IMR-90 (cell line): ENCODE measurements around the gene RNF112. TPM values are rescaled to one million over a fixed set of nuclear protein-coding genes. Genes with fewer than 3 reads are reported as not detected.

Experiments
- ATAC-seq: fragments of 200-7000 bp; cut with Tn5 transposase; 2 replicates; pipeline ENCODE4 v1.9.1; 2020; ENCODE audit warnings: low read depth, mild to moderate bottlenecking, moderate library complexity
- BruUV-seq: library from RNA; stranded (reverse); fragments of 400-500 nt; replicated peaks from 2 replicates; lab custom pipeline; 2021; lab: Mats Ljungman, UMichigan
- CTCF ChIA-PET: fragments of 300-600 bp; formaldehyde crosslinking; extraction: SDS; loops from one replicate; lab custom pipeline; 2021; ENCODE audit warnings: antibody characterized with exemption; lab: Yijun Ruan, JAX
- POLR2A ChIA-PET: fragments of 300-600 bp; sonication (Branson Sonifier 250); formaldehyde crosslinking; loops from one replicate; lab custom pipeline; 2022; ENCODE audit warnings: antibody characterized with exemption; ENCODE audit not compliant: unreplicated experiment; lab: Charles Lee
- DNase-seq: peaks from one replicate; pipeline ENCODE4 v3.0.0; 2013
- H2AFZ ChIP-seq: replicated peaks from 2 replicates; pipeline ENCODE3; 2013; ENCODE audit warnings: low read length, mild to moderate bottlenecking; ENCODE audit not compliant: poor library complexity
- H2AK5ac ChIP-seq: 2 replicates; pipeline ENCODE4 v1.6.1; 2013; ENCODE audit warnings: low read depth, low read length, inconsistent platforms
- H2AK9ac ChIP-seq: replicated peaks from 2 replicates; pipeline ENCODE3; 2013; ENCODE audit warnings: mild to moderate bottlenecking, low read depth, low read length, moderate library complexity; ENCODE audit not compliant: poor library complexity
- H2BK120ac ChIP-seq: 2 replicates; pipeline ENCODE4 v1.6.1; 2013; ENCODE audit warnings: low read depth, low read length, inconsistent platforms
- H2BK15ac ChIP-seq: 3 replicates; pipeline ENCODE4 v1.6.1; 2013; ENCODE audit warnings: low read depth, low read length, inconsistent platforms
- H2BK20ac ChIP-seq: 2 replicates; pipeline ENCODE4 v1.6.1; 2013; ENCODE audit warnings: low read depth, mild to moderate bottlenecking, inconsistent platforms, low read length, moderate library complexity
- H2BK5ac ChIP-seq: 2 replicates; pipeline ENCODE4 v1.6.1; 2013; ENCODE audit warnings: mild to moderate bottlenecking, low read depth, low read length, inconsistent platforms; ENCODE audit not compliant: poor library complexity, severe bottlenecking
- H3K14ac ChIP-seq: replicated peaks from 2 replicates; pipeline ENCODE4 v1.6.1; 2013; ENCODE audit warnings: low read depth, low read length, inconsistent platforms
- H3K18ac ChIP-seq: 2 replicates; pipeline ENCODE4 v1.6.1; 2013; ENCODE audit warnings: low read depth, low read length, control low read depth
- H3K23ac ChIP-seq: 2 replicates; pipeline ENCODE4 v1.6.1; 2013; ENCODE audit warnings: low read depth, low read length, inconsistent platforms
- H3K27ac ChIP-seq: 2 replicates; pipeline ENCODE4 v1.5.1; 2013; ENCODE audit warnings: mild to moderate bottlenecking, control low read depth, low read length; ENCODE audit not compliant: insufficient read depth
- H3K27me3 ChIP-seq: 2 replicates; pipeline ENCODE4 v1.6.1; 2013; ENCODE audit warnings: low read length; ENCODE audit not compliant: control insufficient read depth, insufficient read depth
- H3K36me3 ChIP-seq: 2 replicates; pipeline ENCODE4 v1.6.1; 2013; ENCODE audit warnings: low read length, mixed read lengths; ENCODE audit not compliant: control insufficient read depth, insufficient read depth
- H3K4ac ChIP-seq: 2 replicates; pipeline ENCODE4 v1.6.1; 2013; ENCODE audit warnings: low read depth, low read length, inconsistent platforms
- H3K4me1 ChIP-seq: 2 replicates; pipeline ENCODE4 v1.6.1; 2013; ENCODE audit warnings: low read length, mixed read lengths; ENCODE audit not compliant: control insufficient read depth, insufficient read depth
- H3K4me2 ChIP-seq: 2 replicates; pipeline ENCODE4 v1.6.1; 2013; ENCODE audit warnings: low read depth, mild to moderate bottlenecking, control low read depth, low read length, moderate library complexity
- H3K4me3 ChIP-seq: 2 replicates; pipeline ENCODE4 v1.5.1; 2013; ENCODE audit warnings: low read depth, mild to moderate bottlenecking, control low read depth, low read length, moderate library complexity; ENCODE audit not compliant: insufficient read depth
- H3K56ac ChIP-seq: 2 replicates; pipeline ENCODE4 v1.6.1; 2013; ENCODE audit warnings: low read length, inconsistent platforms; ENCODE audit not compliant: insufficient read depth; ENCODE audit errors: extremely low read depth
- H3K79me1 ChIP-seq, 2 experiments: 2 replicates each; pipeline ENCODE4 v1.6.1; 2013; ENCODE audit warnings: low read length in 2 of 2, inconsistent platforms in 1 of 2, low read depth in 1 of 2
- H3K9ac ChIP-seq: 2 replicates; pipeline ENCODE4 v1.6.1; 2013; ENCODE audit warnings: low read depth, low read length, control low read depth
- H3K9me1 ChIP-seq: 2 replicates; pipeline ENCODE4 v1.6.1; 2013; ENCODE audit warnings: low read length, inconsistent platforms; ENCODE audit not compliant: insufficient read depth
- H3K9me3 ChIP-seq: 2 replicates; pipeline ENCODE4 v1.6.1; 2013; ENCODE audit warnings: low read length; ENCODE audit not compliant: control insufficient read depth, insufficient read depth
- H4K20me1 ChIP-seq: 2 replicates; pipeline ENCODE4 v1.6.1; 2013; ENCODE audit warnings: low read length, inconsistent platforms; ENCODE audit not compliant: insufficient read depth
- H4K5ac ChIP-seq: 2 replicates; pipeline ENCODE4 v1.6.1; 2013; ENCODE audit warnings: mild to moderate bottlenecking, low read depth, low read length, control low read depth
- H4K8ac ChIP-seq, 2 experiments: 2 replicates each; pipeline ENCODE4 v1.6.1; 2013; ENCODE audit warnings: low read depth in 2 of 2, low read length in 2 of 2, control low read depth in 1 of 2, inconsistent platforms in 1 of 2
- H4K91ac ChIP-seq: 2 replicates; pipeline ENCODE4 v1.6.1; 2013; ENCODE audit warnings: low read depth, low read length, inconsistent platforms; ENCODE audit not compliant: insufficient read depth
- BHLHE40 ChIP-seq: fragments of 150-350 bp; IDR thresholded peaks from 2 replicates; pipeline ENCODE4 v1.6.1; 2016; ENCODE audit warnings: mild to moderate bottlenecking, low read depth, low read length
- ELK1 ChIP-seq: fragments of 150-350 bp; IDR thresholded peaks from 2 replicates; pipeline ENCODE4 v1.6.1; 2016; ENCODE audit warnings: low read depth, mild to moderate bottlenecking, low read length, moderate library complexity, borderline replicate concordance
- MAFK ChIP-seq: IDR thresholded peaks from 2 replicates; pipeline ENCODE4 v1.6.1; 2012; ENCODE audit warnings: low read depth, low read length, improper control_type of control experiment
- MXI1 ChIP-seq: IDR thresholded peaks from 2 replicates; pipeline ENCODE4 v1.6.1; 2012; ENCODE audit warnings: low read depth, mild to moderate bottlenecking, low read length, moderate library complexity, borderline replicate concordance
- POLR2A ChIP-seq: IDR thresholded peaks from 2 replicates; pipeline ENCODE4 v1.6.1; 2012; ENCODE audit warnings: mild to moderate bottlenecking, low read depth, low read length
- RCOR1 ChIP-seq: IDR thresholded peaks from 2 replicates; pipeline ENCODE4 v1.6.1; 2012; ENCODE audit warnings: mild to moderate bottlenecking, low read length, improper control_type of control experiment; ENCODE audit not compliant: insufficient replicate concordance
- SMC3 ChIP-seq: fragments of 150-350 bp; IDR thresholded peaks from 2 replicates; pipeline ENCODE4 v1.6.1; 2016; ENCODE audit warnings: low read depth, mild to moderate bottlenecking, antibody characterized with exemption, low read length, moderate library complexity
- WGBS, 2 experiments: methylation state at CpG; one replicate each; pipeline versions ENCODE4 v1.1.5 to v1.1.7; 2013; ENCODE audit warnings: missing lambda C conversion rate in 2 of 2; ENCODE audit not compliant: insufficient read length in 1 of 2; ENCODE audit errors: extremely low coverage in 2 of 2; 5-methylcytosine and 5-hydroxymethylcytosine counted together
- dilution Hi-C: fragments of 300-500 bp; cut with HindIII; formaldehyde crosslinking; loops from one replicate; pipeline ENCODE4 v1.14.3; 2018; ENCODE audit warnings: low sequenced_read_pairs; ENCODE audit not compliant: unreplicated experiment
- in situ Hi-C: fragments of 300-500 bp; cut with MboI; formaldehyde crosslinking; loops from 3 replicates; pipeline ENCODE4 v1.14.3; 2019; ENCODE audit warnings: low sequenced_read_pairs, inconsistent platforms, mixed read lengths
- intact Hi-C: fragments of 100-400 bp; cut with micrococcal nuclease; formaldehyde crosslinking; loops from 2 replicates; pipeline ENCODE4 v1.10.0; 2022
- polyA plus RNA-seq, 3 experiments: library from polyadenylated mRNA; depleted of rRNA; stranded (reverse); fragments of >200 nt; gene quantifications; 2 replicates each; pipeline ENCODE4 v1.2.3, GENCODE V29; 2012; ENCODE audit warnings: low replicate concordance in 1 of 3
- total RNA-seq: library from RNA; depleted of rRNA; stranded (reverse); fragments of >200 nt; gene quantifications from 2 replicates; pipeline ENCODE4 v1.2.3, GENCODE V29; 2012
- TF ChIP-seq, protein P1 (sequence below): conservative IDR thresholded peaks from 2 replicates; pipeline ENCODE4 v1.5.1; 2012; ENCODE audit warnings: mild to moderate bottlenecking, low read depth, low read length, improper control_type of control experiment

RNF112 gene
- total and polyA plus RNA-seq, 2 of the 4 experiments (the other 2 are of a cell fraction) = 2.5 to 5.7 TPM

DNA sequence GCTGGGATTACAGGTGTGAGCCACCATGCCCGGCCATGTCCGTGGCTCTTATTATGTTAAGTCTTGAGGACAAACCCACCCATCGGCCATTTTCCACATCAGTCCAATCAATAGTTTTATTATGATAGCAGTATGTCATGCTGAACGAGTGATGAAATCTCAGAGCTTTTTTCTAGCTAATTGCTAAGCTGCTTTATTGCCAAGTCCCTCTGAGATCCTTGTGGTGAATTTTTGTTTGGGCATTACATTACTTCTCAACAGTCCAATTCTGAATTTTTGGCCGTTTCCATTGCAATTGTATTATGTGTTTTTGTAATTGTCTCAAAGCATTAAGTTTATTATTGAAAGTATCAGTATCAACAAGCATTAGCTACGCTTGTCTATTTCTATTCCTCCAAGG is 10.9 kb downstream of the RNF112 start:
- Histone ChIP-seq H2BK120ac (no peak overlapping the region), H3K9me1 (no peaks in the 10 kb centered on the region), H2AFZ (no peak overlapping the region), H3K9me3 (no peaks in the 10 kb centered on the region; the same call in 1 of the 2 replicates), H4K5ac (no peak overlapping the region), H3K23ac (no peak overlapping the region), H2BK20ac (no peak overlapping the region), H4K20me1 (no peaks in the 10 kb centered on the region), H3K36me3 (no peaks in the 10 kb centered on the region), H4K8ac (no peak overlapping the region), H3K4me3 (no peak overlapping the region), H3K14ac (no peak overlapping the region), H2BK5ac (no peak overlapping the region), H2BK15ac (no peak overlapping the region), H3K4me1 (peaks cover 6% of the 10 kb centered on the region), H3K4ac (no peak overlapping the region), H2AK5ac (no peak overlapping the region), H4K91ac (no peak overlapping the region), H3K56ac (no peak overlapping the region), H3K79me1 (no peaks in the 10 kb centered on the region), H3K18ac (no peak overlapping the region), H3K27ac (no peak overlapping the region), H3K27me3 (peaks cover 3% of the 10 kb centered on the region), H3K9ac (no peak overlapping the region), H3K4me2 (no peak overlapping the region), H2AK9ac (no peak overlapping the region)
- dilution Hi-C loops = no loop called here
- ChIA-PET POLR2A (no interaction called here), CTCF (no interaction called here)
- BruUV-seq = no TSS peak
- in situ Hi-C loops = no loop called here
- no CpG with 5 or more reads among the region's 6 CpGs for WGBS, 2 experiments
- no peak for ATAC-seq
- DNase-seq = no peak
- intact Hi-C loops = no loop called here
- TF ChIP-seq RCOR1 (no peak), POLR2A (no peak), MAFK (no peak), ELK1 (no peak), SMC3 (no peak), BHLHE40 (no peak), MXI1 (no peak)
- TF ChIP-seq, protein P1, sequence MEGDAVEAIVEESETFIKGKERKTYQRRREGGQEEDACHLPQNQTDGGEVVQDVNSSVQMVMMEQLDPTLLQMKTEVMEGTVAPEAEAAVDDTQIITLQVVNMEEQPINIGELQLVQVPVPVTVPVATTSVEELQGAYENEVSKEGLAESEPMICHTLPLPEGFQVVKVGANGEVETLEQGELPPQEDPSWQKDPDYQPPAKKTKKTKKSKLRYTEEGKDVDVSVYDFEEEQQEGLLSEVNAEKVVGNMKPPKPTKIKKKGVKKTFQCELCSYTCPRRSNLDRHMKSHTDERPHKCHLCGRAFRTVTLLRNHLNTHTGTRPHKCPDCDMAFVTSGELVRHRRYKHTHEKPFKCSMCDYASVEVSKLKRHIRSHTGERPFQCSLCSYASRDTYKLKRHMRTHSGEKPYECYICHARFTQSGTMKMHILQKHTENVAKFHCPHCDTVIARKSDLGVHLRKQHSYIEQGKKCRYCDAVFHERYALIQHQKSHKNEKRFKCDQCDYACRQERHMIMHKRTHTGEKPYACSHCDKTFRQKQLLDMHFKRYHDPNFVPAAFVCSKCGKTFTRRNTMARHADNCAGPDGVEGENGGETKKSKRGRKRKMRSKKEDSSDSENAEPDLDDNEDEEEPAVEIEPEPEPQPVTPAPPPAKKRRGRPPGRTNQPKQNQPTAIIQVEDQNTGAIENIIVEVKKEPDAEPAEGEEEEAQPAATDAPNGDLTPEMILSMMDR = no peak
